ENCODE data around the gene FOXD1.
A peak's percentile ranks its signal among the peaks of the same experiment; 100 is the strongest.
"Not testable (repeated sequence)": the region's sequence is repeated elsewhere in the genome, so short reads cannot be mapped to it uniquely, and the experiment has no call there.

FOXD1 gene

GRCh38 chr5:73448463-73449136 lies at the start of gene FOXD1:
Gene FOXD1, minus strand, starts transcription at chr5:73448777. Its CDS starts 415 bp downstream, at chr5:73448362.
- ATAC-seq (peak; percentile 75), DNase-seq (peak; percentile 69)

GRCh38 chr5:73497497-73498056 lies 49.0 kb upstream of the FOXD1 start:
- DNase-seq (no peak), ATAC-seq (no peak)

GRCh38 chr5:73496984-73497457 lies 48.4 kb upstream of the FOXD1 start:
- ATAC-seq (no peak), DNase-seq (no peak)

- no peak for DNase-seq
- ATAC-seq: no peak
These were observed 47.3 kb upstream of the FOXD1 start for GRCh38 chr5:73495772-73496335.

GRCh38 chr5:73494721-73495120 lies 46.1 kb upstream of the FOXD1 start:
- no peak for ATAC-seq
- no peak for DNase-seq

GRCh38 chr5:73493421-73493820 lies 44.8 kb upstream of the FOXD1 start:
- no peak for DNase-seq
- no peak for ATAC-seq

- no peak for DNase-seq
- ATAC-seq: no peak
These were observed 42.6 kb upstream of the FOXD1 start for GRCh38 chr5:73491155-73491554.

GRCh38 chr5:73490088-73490487 lies 41.5 kb upstream of the FOXD1 start:
- no peak for DNase-seq
- no peak for ATAC-seq

- no peak for ATAC-seq
- DNase-seq: no peak
These were observed 40.2 kb upstream of the FOXD1 start for GRCh38 chr5:73488806-73489205.

GRCh38 chr5:73487815-73488214 lies 39.2 kb upstream of the FOXD1 start:
- no peak for DNase-seq
- no peak for ATAC-seq

- ATAC-seq, DNase-seq: not testable (repeated sequence)
These were observed 38.7 kb upstream of the FOXD1 start for GRCh38 chr5:73487257-73487656.

- DNase-seq: no peak
- ATAC-seq: no peak
These were observed 37.7 kb upstream of the FOXD1 start for GRCh38 chr5:73486119-73486899.

GRCh38 chr5:73485715-73486114 lies 37.1 kb upstream of the FOXD1 start:
- ATAC-seq: no peak
- DNase-seq: no peak

- ATAC-seq (no peak), DNase-seq (no peak)
These were observed 35.9 kb upstream of the FOXD1 start for GRCh38 chr5:73484511-73484910.

GRCh38 chr5:73483676-73484075 lies 35.1 kb upstream of the FOXD1 start:
- DNase-seq (no peak), ATAC-seq (no peak)

GRCh38 chr5:73482383-73483136 lies 34.0 kb upstream of the FOXD1 start:
- no peak for ATAC-seq

GRCh38 chr5:73480500-73480899 lies 31.9 kb upstream of the FOXD1 start:
- DNase-seq (no peak), ATAC-seq (no peak)

More at GRCh38 chr5:73482383-73483136, 34.0 kb upstream of the FOXD1 start:
- DNase-seq: no peak

- DNase-seq: no peak
- ATAC-seq: no peak
These were observed 23.5 kb upstream of the FOXD1 start for GRCh38 chr5:73472116-73472515.

- no peak for DNase-seq
- ATAC-seq: no peak
These were observed 23.1 kb upstream of the FOXD1 start for GRCh38 chr5:73471654-73472053.

- ATAC-seq (no peak), DNase-seq (no peak)
These were observed 21.3 kb upstream of the FOXD1 start for GRCh38 chr5:73469878-73470277.

GRCh38 chr5:73468638-73469037 lies 20.1 kb upstream of the FOXD1 start:
- not testable (repeated sequence) for ATAC-seq, DNase-seq

Measured in stimulated activated naive CD8-positive, alpha-beta T cell treated with anti-CD3 and anti-CD28 coated beads, Interleukin-15, Interleukin-2, amounts not matched to agents 100 U/mL and 50 U/mL, for 24 hours (primary cell).